IPS-18a (cell line): ENCODE measurements around the gene HACD3.
"Not testable (repeated sequence)": the region's sequence is repeated elsewhere in the genome, so short reads cannot be mapped to it uniquely, and the experiment has no call there.

Source experiments
- H3K27ac ChIP-seq: one replicate; pipeline ENCODE4 v1.5.1; 2013; ENCODE audit warnings: low read length
- H3K27me3 ChIP-seq: one replicate; pipeline ENCODE4 v1.6.1; 2013; ENCODE audit warnings: mild to moderate bottlenecking, low read length; ENCODE audit not compliant: control insufficient read depth, insufficient read depth
- H3K36me3 ChIP-seq: one replicate; pipeline ENCODE4 v1.6.1; 2013; ENCODE audit warnings: low read depth, low read length; ENCODE audit not compliant: control insufficient read depth
- H3K4me1 ChIP-seq: one replicate; pipeline ENCODE4 v1.6.1; 2013; ENCODE audit warnings: low read depth, low read length; ENCODE audit not compliant: control insufficient read depth
- H3K4me3 ChIP-seq: one replicate; pipeline ENCODE4 v1.5.1; 2013; ENCODE audit warnings: low read length
- H3K9ac ChIP-seq: one replicate; pipeline ENCODE4 v1.6.1; 2013; ENCODE audit warnings: mild to moderate bottlenecking, low read length, moderate library complexity
- H3K9me3 ChIP-seq: one replicate; pipeline ENCODE4 v1.6.1; 2013; ENCODE audit warnings: low read depth, low read length; ENCODE audit not compliant: control insufficient read depth

The HACD3 gene

DNA sequence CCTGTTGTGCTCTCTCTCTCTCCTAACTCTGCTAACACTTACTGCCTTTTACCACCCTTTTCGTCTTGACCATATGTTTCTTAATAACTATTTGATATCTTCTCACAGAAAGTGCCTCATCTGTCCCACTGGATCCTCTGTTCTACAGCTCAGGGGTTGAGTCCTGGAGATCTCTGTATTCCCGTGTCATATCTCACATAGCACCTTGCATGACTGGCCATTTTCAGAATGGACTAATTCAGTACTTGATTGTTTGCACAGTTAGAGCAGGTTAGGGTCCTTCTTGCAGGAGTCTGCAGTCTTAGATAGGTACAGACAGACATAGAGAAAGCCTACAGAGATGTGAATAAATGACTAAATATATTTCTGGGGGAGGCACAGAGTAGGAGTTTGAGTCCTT is 20.9 kb downstream of the HACD3 start:
- H3K9ac ChIP-seq, result no peak overlapping the region
- H3K27ac ChIP-seq, result no peak overlapping the region
- H3K4me1 ChIP-seq, result peaks cover 6% of the 10 kb centered on the region
- H3K9me3 ChIP-seq, result no peaks in the 10 kb centered on the region
- H3K4me3 ChIP-seq, result no peak overlapping the region
- peaks cover 18% of the 10 kb centered on the region for H3K36me3 ChIP-seq
- H3K27me3 ChIP-seq, result no peaks in the 10 kb centered on the region

DNA sequence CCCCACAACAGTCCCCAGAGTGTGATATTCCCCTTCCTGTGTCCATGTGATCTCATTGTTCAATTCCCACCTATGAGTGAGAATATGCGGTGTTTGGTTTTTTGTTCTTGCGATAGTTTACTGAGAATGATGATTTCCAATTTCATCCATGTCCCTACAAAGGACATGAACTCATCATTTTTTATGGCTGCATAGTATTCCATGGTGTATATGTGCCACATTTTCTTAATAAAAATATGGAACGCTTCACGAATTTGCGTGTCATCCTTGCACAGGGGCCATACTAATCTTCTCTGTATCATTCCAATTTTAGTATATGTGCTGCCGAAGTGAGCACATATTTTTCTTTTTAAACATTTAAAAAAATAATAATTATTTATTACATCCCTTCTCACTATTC is 22.6 kb downstream of the HACD3 start:
- not testable (repeated sequence) for H3K9ac ChIP-seq, H3K4me1 ChIP-seq, H3K4me3 ChIP-seq, H3K27me3 ChIP-seq, H3K27ac ChIP-seq, H3K9me3 ChIP-seq
- H3K36me3 ChIP-seq, result peaks cover 29% of the 10 kb centered on the region

DNA sequence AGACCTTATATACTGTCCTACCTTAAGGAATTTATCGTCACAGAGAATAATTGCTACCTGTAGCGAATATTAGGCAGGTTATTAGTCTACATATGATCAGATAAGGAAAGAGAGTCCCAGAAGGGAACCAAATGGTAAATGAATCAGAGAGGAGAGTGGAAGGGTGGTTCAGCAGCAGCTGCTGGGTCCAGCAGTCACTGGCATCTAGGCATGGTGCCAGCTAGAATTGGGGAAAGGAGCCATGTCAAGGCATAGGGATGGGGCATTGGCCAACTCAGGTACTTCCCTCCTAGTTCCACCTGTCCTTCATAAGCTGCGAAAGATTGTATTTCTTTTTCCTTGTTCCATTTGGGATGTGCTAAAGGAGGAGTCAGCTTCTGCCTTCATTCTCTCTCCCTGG is 23.4 kb downstream of the HACD3 start:
- peaks cover 6% of the 10 kb centered on the region for H3K4me1 ChIP-seq
- no peak overlapping the region for H3K9ac ChIP-seq
- H3K4me3 ChIP-seq, result no peak overlapping the region
- no peaks in the 10 kb centered on the region for H3K27me3 ChIP-seq
- H3K36me3 ChIP-seq, result peaks cover 37% of the 10 kb centered on the region
- H3K9me3 ChIP-seq, result no peaks in the 10 kb centered on the region
- H3K27ac ChIP-seq, result no peak overlapping the region

DNA sequence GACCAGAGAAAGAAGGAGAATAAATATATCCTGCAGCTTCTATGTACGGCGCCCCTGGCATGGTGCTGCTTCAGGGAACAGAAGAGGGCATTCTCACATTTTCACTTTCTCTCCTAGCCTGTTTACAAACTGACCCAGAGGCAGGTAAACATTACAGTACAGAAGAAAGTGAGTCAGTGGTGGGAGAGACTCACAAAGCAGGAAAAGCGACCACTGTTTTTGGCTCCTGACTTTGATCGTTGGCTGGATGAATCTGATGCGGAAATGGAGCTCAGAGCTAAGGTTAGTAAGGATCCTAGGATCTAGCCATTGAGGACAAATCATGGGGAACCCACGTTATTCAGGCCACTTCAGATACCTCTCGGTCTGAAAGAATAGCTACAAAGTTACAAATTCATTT is 26.4 kb downstream of the HACD3 start:
- H3K9me3 ChIP-seq, result no peaks in the 10 kb centered on the region
- H3K27ac ChIP-seq, result no peak overlapping the region
- peaks cover 51% of the 10 kb centered on the region for H3K36me3 ChIP-seq
- H3K27me3 ChIP-seq, result no peaks in the 10 kb centered on the region
- no peak overlapping the region for H3K4me3 ChIP-seq
- no peaks in the 10 kb centered on the region for H3K4me1 ChIP-seq
- H3K9ac ChIP-seq, result no peak overlapping the region

- Histone ChIP-seq H3K27me3 (no peaks in the 10 kb centered on the region), H3K9ac (no peak overlapping the region), H3K9me3 (no peaks in the 10 kb centered on the region), H3K4me3 (no peak overlapping the region), H3K27ac (no peak overlapping the region), H3K4me1 (no peaks in the 10 kb centered on the region), H3K36me3 (peaks cover 67% of the 10 kb centered on the region)
Measured at GRCh38 chr15:65558336-65558735, 28.1 kb downstream of the HACD3 start.

- Histone ChIP-seq H3K27me3 (no peaks in the 10 kb centered on the region), H3K9me3 (no peaks in the 10 kb centered on the region), H3K27ac (no peak overlapping the region), H3K4me3 (no peak overlapping the region), H3K36me3 (peaks cover 72% of the 10 kb centered on the region), H3K9ac (no peak overlapping the region), H3K4me1 (no peaks in the 10 kb centered on the region)
Measured at GRCh38 chr15:65558997-65559760, 28.9 kb downstream of the HACD3 start.

- Histone ChIP-seq H3K9ac (no peak overlapping the region), H3K27ac (no peak overlapping the region), H3K27me3 (no peaks in the 10 kb centered on the region), H3K36me3 (peaks cover 75% of the 10 kb centered on the region), H3K4me1 (no peaks in the 10 kb centered on the region), H3K9me3 (no peaks in the 10 kb centered on the region), H3K4me3 (no peak overlapping the region)
Measured at GRCh38 chr15:65559941-65560340, 29.7 kb downstream of the HACD3 start.

DNA sequence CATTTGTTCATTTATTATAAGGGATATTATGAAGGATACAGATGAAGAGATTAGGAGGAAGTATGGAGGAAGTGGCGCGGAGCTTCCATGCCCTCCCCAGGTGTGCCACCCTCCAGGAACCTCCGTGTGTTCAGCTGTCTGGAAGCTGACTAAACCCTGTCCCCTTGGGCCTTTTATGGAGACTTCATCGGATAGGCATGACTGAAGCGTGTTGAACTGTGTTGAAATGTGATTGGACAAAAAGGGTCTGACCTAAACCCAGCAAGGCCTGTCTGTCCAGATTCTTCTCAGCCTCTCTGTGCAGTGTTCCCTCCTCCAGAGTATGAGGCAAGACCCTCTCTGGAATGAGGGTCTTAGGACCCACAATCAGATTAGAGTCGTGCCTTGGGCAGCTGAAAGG is 31.7 kb downstream of the HACD3 start:
- no peak overlapping the region for H3K9ac ChIP-seq
- H3K9me3 ChIP-seq, result no peaks in the 10 kb centered on the region
- no peak overlapping the region for H3K4me3 ChIP-seq
- no peak overlapping the region for H3K27ac ChIP-seq
- no peaks in the 10 kb centered on the region for H3K4me1 ChIP-seq
- H3K36me3 ChIP-seq, result peaks cover 67% of the 10 kb centered on the region
- no peaks in the 10 kb centered on the region for H3K27me3 ChIP-seq

GRCh38 chr15:65569728-65570127 is 39.5 kb downstream of the HACD3 start:
- no peaks in the 10 kb centered on the region for H3K9me3 ChIP-seq
- H3K4me1 ChIP-seq, result no peaks in the 10 kb centered on the region
- no peak overlapping the region for H3K27ac ChIP-seq
- peaks cover 76% of the 10 kb centered on the region for H3K36me3 ChIP-seq
- H3K9ac ChIP-seq, result no peak overlapping the region
- no peak overlapping the region for H3K4me3 ChIP-seq
- H3K27me3 ChIP-seq, result no peaks in the 10 kb centered on the region

DNA sequence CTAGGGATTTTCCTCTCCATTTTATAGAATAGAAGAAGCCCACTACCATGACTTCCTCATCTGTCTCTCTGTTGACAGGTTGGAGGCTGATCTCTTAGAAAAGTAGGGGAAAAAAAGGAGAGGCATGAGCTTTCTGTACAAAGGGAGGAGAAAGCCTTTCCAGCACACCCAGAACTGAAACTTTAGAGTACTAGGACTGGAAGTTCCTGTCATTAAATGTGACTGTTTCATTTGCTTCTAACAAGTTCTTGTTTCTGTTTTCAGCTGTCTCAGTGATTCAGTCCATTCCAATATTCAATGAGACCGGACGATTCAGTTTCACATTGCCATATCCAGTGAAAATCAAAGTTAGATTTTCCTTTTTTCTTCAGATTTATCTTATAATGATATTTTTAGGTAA is 41.7 kb downstream of the HACD3 start:
- no peak overlapping the region for H3K27ac ChIP-seq
- no peaks in the 10 kb centered on the region for H3K27me3 ChIP-seq
- H3K36me3 ChIP-seq, result peaks cover 74% of the 10 kb centered on the region
- no peak overlapping the region for H3K9ac ChIP-seq
- no peak overlapping the region for H3K4me3 ChIP-seq
- no peaks in the 10 kb centered on the region for H3K9me3 ChIP-seq
- H3K4me1 ChIP-seq, result no peaks in the 10 kb centered on the region

DNA sequence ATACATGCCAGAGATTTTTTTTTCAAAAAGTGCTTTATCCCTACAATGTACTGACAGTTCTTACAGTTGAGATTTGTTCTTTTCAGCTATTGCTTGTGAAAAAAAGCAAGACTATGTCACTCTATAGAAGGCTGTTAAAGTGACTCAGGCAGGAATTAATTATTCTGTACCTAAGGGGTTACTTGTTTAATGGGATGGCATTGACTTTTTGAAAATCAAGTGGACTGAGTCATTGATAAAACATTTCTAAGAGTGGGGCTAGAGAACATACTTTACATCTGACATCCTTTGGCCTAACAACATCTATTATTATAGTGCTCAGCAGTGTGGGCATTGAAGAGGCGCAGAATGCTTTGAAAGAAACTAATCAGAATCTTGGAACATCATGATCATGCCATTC is 46.4 kb downstream of the HACD3 start:
- Histone ChIP-seq H3K27me3 (no peaks in the 10 kb centered on the region), H3K36me3 (peaks cover 71% of the 10 kb centered on the region), H3K9me3 (no peaks in the 10 kb centered on the region), H3K4me3 (no peak overlapping the region), H3K27ac (no peak overlapping the region), H3K4me1 (no peaks in the 10 kb centered on the region), H3K9ac (no peak overlapping the region)
